GM12878 (cell line): ENCODE results near the gene ZNF415.

Source experiments
- CHD1 ChIP-seq: IDR thresholded peaks from 2 replicates; pipeline ENCODE4 v1.6.1; 2012; ENCODE audit warnings: low read depth, low read length, improper control_type of control experiment
- CTCF ChIP-seq, 3 experiments: IDR thresholded peaks in 2 of 3; conservative IDR thresholded peaks in 1 of 3; 2 replicates each; pipeline ENCODE4 v1.5.1; 2011; ENCODE audit warnings: low read depth in 3 of 3, low read length in 3 of 3, mild to moderate bottlenecking in 3 of 3, control low read depth in 2 of 3, moderate library complexity in 2 of 3, inconsistent platforms in 1 of 3, mixed read lengths in 1 of 3; ENCODE audit not compliant: control insufficient read depth in 2 of 3, insufficient read depth in 1 of 3; ENCODE audit errors: extremely low read depth in 1 of 3

- TF ChIP-seq CHD1 (no peak), CTCF (IDR thresholded peaks at IDR 0.05 in 2 of 3, conservative IDR thresholded peaks at IDR 0.05 in 1 of 3; ENCODE audit: control insufficient read depth in 2 of 3, extremely low read depth in 1 of 3, insufficient read depth in 1 of 3, low read depth in 3 of 3, low read length in 3 of 3) (no peak)
Measured at GRCh38 chr19:53094754-53095575, 37.7 kb downstream of the ZNF415 start.
